ACC112 (cell line): ENCODE data around the gene RNLS.

Source experiments
- H2AFZ ChIP-seq: fragments of 200-600 bp; sonication (generic); one replicate; pipeline ENCODE4 v1.6.0; 2017; ENCODE audit warnings: antibody characterized with exemption, low read length; ENCODE audit not compliant: unreplicated experiment
- H3K27ac ChIP-seq: fragments of 200-600 bp; sonication (generic); 2 replicates; pipeline ENCODE4 v1.5.1; 2014; ENCODE audit warnings: low read depth, mild to moderate bottlenecking, antibody characterized with exemption, low read length, moderate library complexity
- H3K27me3 ChIP-seq: fragments of 200-600 bp; sonication (generic); 2 replicates; pipeline ENCODE4 v1.6.1; 2014; ENCODE audit warnings: mild to moderate bottlenecking, antibody characterized with exemption, low read length, moderate library complexity, mixed read lengths; ENCODE audit not compliant: insufficient read depth
- H3K36me3 ChIP-seq: fragments of 200-600 bp; sonication (generic); 2 replicates; pipeline ENCODE4 v1.6.1; 2016; ENCODE audit warnings: mild to moderate bottlenecking, antibody characterized with exemption, low read length, moderate library complexity, mixed read lengths; ENCODE audit not compliant: insufficient read depth
- H3K4me1 ChIP-seq: fragments of 200-600 bp; sonication (generic); one replicate; pipeline ENCODE4 v1.6.1; 2016; ENCODE audit warnings: low read length, mixed read lengths; ENCODE audit not compliant: insufficient read depth, unreplicated experiment, control insufficient read depth
- H3K4me3 ChIP-seq: fragments of 200-600 bp; sonication (generic); 2 replicates; pipeline ENCODE4 v1.5.1; 2014; ENCODE audit warnings: mild to moderate bottlenecking, low read depth, low read length
- H3K79me2 ChIP-seq: fragments of 200-600 bp; sonication (generic); one replicate; pipeline ENCODE4 v1.6.0; 2016; ENCODE audit warnings: low read length; ENCODE audit not compliant: control insufficient read depth, unreplicated experiment, insufficient read depth

Gene RNLS

GRCh38 chr10:88230251-88230650, 352.9 kb downstream of the RNLS start:
- Histone ChIP-seq H3K4me1 (peaks cover 14% of the 10 kb centered on the region), H3K27me3 (no peaks in the 10 kb centered on the region), H2AFZ (no peak overlapping the region), H3K4me3 (no peak overlapping the region), H3K36me3 (no peaks in the 10 kb centered on the region), H3K27ac (no peak overlapping the region), H3K79me2 (no peaks in the 10 kb centered on the region)

DNA sequence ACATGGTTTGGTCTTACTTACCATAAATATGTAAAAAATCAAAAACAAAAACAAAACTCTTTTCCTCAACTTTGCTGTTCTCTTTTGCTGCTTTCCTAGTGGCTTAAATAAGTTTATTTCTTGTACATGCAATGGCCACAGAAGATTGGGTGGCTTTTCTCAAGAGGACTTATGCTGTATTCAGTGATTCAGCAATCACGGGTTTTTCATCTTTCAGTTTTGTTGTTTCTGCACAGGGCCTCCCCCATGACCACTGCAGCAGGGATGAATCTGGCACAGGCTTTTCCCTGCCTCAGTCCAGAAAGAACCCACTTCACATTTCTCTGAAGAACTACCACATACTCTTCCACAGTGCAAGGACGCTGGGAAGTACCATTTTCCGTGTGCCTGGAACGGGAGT, 355.0 kb downstream of the RNLS start:
- Histone ChIP-seq H3K4me1 (peaks cover 14% of the 10 kb centered on the region), H3K36me3 (no peaks in the 10 kb centered on the region), H2AFZ (no peak overlapping the region), H3K4me3 (no peak overlapping the region), H3K27ac (no peak overlapping the region), H3K79me2 (no peaks in the 10 kb centered on the region), H3K27me3 (no peaks in the 10 kb centered on the region)

GRCh38 chr10:88227342-88228018, 355.6 kb downstream of the RNLS start:
- Histone ChIP-seq H3K36me3 (no peaks in the 10 kb centered on the region), H2AFZ (no peak overlapping the region), H3K27ac (no peak overlapping the region), H3K79me2 (no peaks in the 10 kb centered on the region), H3K27me3 (no peaks in the 10 kb centered on the region), H3K4me1 (peaks cover 11% of the 10 kb centered on the region), H3K4me3 (no peak overlapping the region)

GRCh38 chr10:88226891-88227290, 356.2 kb downstream of the RNLS start:
- Histone ChIP-seq H3K36me3 (no peaks in the 10 kb centered on the region), H3K79me2 (no peaks in the 10 kb centered on the region), H3K4me3 (no peak overlapping the region), H3K4me1 (peaks cover 7% of the 10 kb centered on the region), H2AFZ (no peak overlapping the region), H3K27ac (no peak overlapping the region), H3K27me3 (no peaks in the 10 kb centered on the region)

GRCh38 chr10:88226071-88226659, 357.0 kb downstream of the RNLS start:
- no peak overlapping the region for H2AFZ ChIP-seq
- H3K36me3 ChIP-seq, result no peaks in the 10 kb centered on the region
- peaks cover 7% of the 10 kb centered on the region for H3K4me1 ChIP-seq
- no peaks in the 10 kb centered on the region for H3K27me3 ChIP-seq
- no peak overlapping the region for H3K4me3 ChIP-seq
- no peaks in the 10 kb centered on the region for H3K79me2 ChIP-seq
- no peak overlapping the region for H3K27ac ChIP-seq
